ENCODE data around the gene GORAB. TPM values are rescaled to one million over a fixed set of nuclear protein-coding genes. Genes with fewer than 3 reads are reported as not detected.

GORAB gene
- total and polyA plus RNA-seq, 2 of the 13 experiments (the other 11 are each of a cell fraction or from before 2014, with no cell fraction given) = 6.6 to 9.2 TPM

- TF ChIP-seq FOXP4 (CRISPR knock-in tag; IDR thresholded peaks at IDR 0.05) (no peak), ZZZ3 (CRISPR knock-in tag; IDR thresholded peaks at IDR 0.05; ENCODE audit: borderline replicate concordance) (no peak), ZNF580 (CRISPR knock-in tag; IDR thresholded peaks at IDR 0.05; ENCODE audit: borderline replicate concordance, low read depth) (no peak), ISX (CRISPR knock-in tag; conservative IDR thresholded peaks at IDR 0.05) (no peak), ZNF550 (CRISPR knock-in tag; IDR thresholded peaks at IDR 0.05; ENCODE audit: borderline replicate concordance) (no peak)
Observed at GRCh38 chr1:170483051-170483450, 48.9 kb upstream of the GORAB start (continued).

GRCh38 chr1:170487503-170487902, 44.5 kb upstream of the GORAB start:
- Histone ChIP-seq H2AFZ (ENCODE audit: low read length) (no peak overlapping the region), H3K4me3 (replicated peaks in 1 of 3; ENCODE audit: insufficient read depth in 1 of 3, low read depth in 2 of 3, low read length in 3 of 3) (no peak overlapping the region), H4K20me1 (ENCODE audit: insufficient read depth, low read length) (no peaks in the 10 kb centered on the region), H3K9ac (ENCODE audit: insufficient read depth, low read depth, low read length) (no peak overlapping the region), H3K9me3 (ENCODE audit: low read length) (no peaks in the 10 kb centered on the region; the same call in 1 of the 2 replicates), H3K4me2 (ENCODE audit: low read depth, low read length) (no peak overlapping the region), H3K27me3 (ENCODE audit: control insufficient read depth in 1 of 2, insufficient read depth in 2 of 2, low read length in 2 of 2) (no peaks in the 10 kb centered on the region), H3K27ac (ENCODE audit: extremely low read length, insufficient read depth, low read length) (no peak overlapping the region), H3K79me2 (ENCODE audit: insufficient read depth, low read length) (no peaks in the 10 kb centered on the region), H3K4me1 (ENCODE audit: insufficient read depth, low read length) (no peaks in the 10 kb centered on the region), H3K36me3 (replicated peaks in 1 of 2; ENCODE audit: control insufficient read depth in 1 of 2, insufficient read depth in 2 of 2, low read length in 2 of 2) (no peaks in the 10 kb centered on the region)
- no peak for ATAC-seq
- intact Hi-C loops (cut with micrococcal nuclease; ENCODE audit: unreplicated experiment) = no loop called here
- POLR2A ChIA-PET = no interaction called here
- no peak for FAIRE-seq
- no TSS peak for BruUV-seq (replicated peaks)
- in situ Hi-C loops (cut with HindIII; ENCODE audit: extremely low pct_ligation_motif_present, low pct_unique_long_range_greater_than_20kb) = no loop called here
- DNase-seq (ENCODE audit: low spot score) = no peak
- CTCF ChIA-PET (ENCODE audit: low intra/inter-chr PET ratio, low total read pairs) = no interaction called here
- TF ChIP-seq CSRNP1 (CRISPR knock-in tag; IDR thresholded peaks at IDR 0.05) = no peak
- TF ChIP-seq DBP (CRISPR knock-in tag; IDR thresholded peaks at IDR 0.05; ENCODE audit: not compliant biosample characterization) = no peak
- TF ChIP-seq SOX6 (IDR thresholded peaks at IDR 0.05) = no peak
- no peak for TF ChIP-seq SOX6 (CRISPR knock-in tag; IDR thresholded peaks at IDR 0.05)
- TF ChIP-seq SNAPC4 (CRISPR knock-in tag; IDR thresholded peaks at IDR 0.05) = no peak
- no peak for TF ChIP-seq TEAD2 (CRISPR knock-in tag; IDR thresholded peaks at IDR 0.05)

All from HepG2 (cell line).